Liver (tissue), 9 donors: ENCODE data around the gene NPPC. TPM values are rescaled to one million over a fixed set of nuclear protein-coding genes. Genes with fewer than 3 reads are reported as not detected.

Experiments used
- DNase-seq: peaks from one replicate; pipeline ENCODE4 v3.0.0-alpha.2; 2017; ENCODE audit warnings: low spot score
- H3K27ac ChIP-seq, 2 donors: one replicate each; pipeline ENCODE4 v1.7.0; 2013; ENCODE audit warnings: inconsistent platforms in 2 of 2, low read length in 2 of 2, control low read depth in 1 of 2, low read depth in 1 of 2, mild to moderate bottlenecking in 1 of 2
- H3K27me3 ChIP-seq, 4 donors: one replicate each; pipeline versions ENCODE4 v1.6.1 to v1.7.0; 2013; ENCODE audit warnings: low read length in 3 of 4, inconsistent platforms in 1 of 4, mild to moderate bottlenecking in 1 of 4, moderate library complexity in 1 of 4; ENCODE audit not compliant: control insufficient read depth in 4 of 4, insufficient read depth in 4 of 4
- H3K36me3 ChIP-seq, 4 donors: one replicate each; pipeline versions ENCODE4 v1.6.1 to v1.7.0; 2013; ENCODE audit warnings: low read length in 3 of 4, mild to moderate bottlenecking in 3 of 4, low read depth in 1 of 4, moderate library complexity in 1 of 4; ENCODE audit not compliant: control insufficient read depth in 4 of 4, insufficient read depth in 3 of 4
- H3K4me1 ChIP-seq, 4 donors: one replicate each; pipeline versions ENCODE4 v1.6.1 to v1.7.0; 2013; ENCODE audit warnings: low read length in 3 of 4, mild to moderate bottlenecking in 3 of 4, moderate library complexity in 1 of 4; ENCODE audit not compliant: control insufficient read depth in 4 of 4, insufficient read depth in 4 of 4
- H3K4me3 ChIP-seq, 3 donors: one replicate each; pipeline versions ENCODE4 v1.6.1 to v1.7.0; 2013; ENCODE audit warnings: low read length in 3 of 3, control low read depth in 1 of 3, low read depth in 1 of 3, mild to moderate bottlenecking in 1 of 3
- H3K9ac ChIP-seq, 2 donors: one replicate each; pipeline ENCODE4 v1.7.0; 2013; ENCODE audit warnings: low read length in 2 of 2, mild to moderate bottlenecking in 2 of 2, moderate library complexity in 2 of 2, control low read depth in 1 of 2, low read depth in 1 of 2
- H3K9me3 ChIP-seq, 4 donors: one replicate each; pipeline versions ENCODE4 v1.6.1 to v1.7.0; 2013; ENCODE audit warnings: low read length in 3 of 4; ENCODE audit not compliant: control insufficient read depth in 4 of 4
- EGR1 ChIP-seq, 2 donors: IDR thresholded peaks; 2 replicates each; pipeline ENCODE4 v1.6.1; 2016 to 2018; ENCODE audit warnings: antibody characterized with exemption in 2 of 2, low read depth in 2 of 2
- FOXA1 ChIP-seq: IDR thresholded peaks from 2 replicates; pipeline ENCODE4 v1.6.1; 2016; ENCODE audit warnings: antibody characterized with exemption
- FOXA2 ChIP-seq: IDR thresholded peaks from 2 replicates; pipeline ENCODE4 v1.6.1; 2016; ENCODE audit warnings: antibody characterized with exemption
- GABPA ChIP-seq, 2 donors: IDR thresholded peaks in 1 of 2; conservative IDR thresholded peaks in 1 of 2; 2 replicates each; pipeline ENCODE4 v1.6.1; 2016; ENCODE audit warnings: antibody characterized with exemption in 2 of 2, mild to moderate bottlenecking in 1 of 2, moderate library complexity in 1 of 2
- HNF4A ChIP-seq, 2 donors: conservative IDR thresholded peaks; 2 replicates each; pipeline ENCODE4 v1.6.1; 2016; ENCODE audit warnings: antibody characterized with exemption in 2 of 2, mild to moderate bottlenecking in 2 of 2
- HNF4G ChIP-seq: IDR thresholded peaks from 2 replicates; pipeline ENCODE4 v1.6.1; 2016; ENCODE audit warnings: antibody characterized with exemption
- JUND ChIP-seq, 2 donors: IDR thresholded peaks; 2 replicates each; pipeline ENCODE4 v1.6.1; 2016; ENCODE audit warnings: antibody characterized with exemption in 2 of 2
- NR2F2 ChIP-seq: IDR thresholded peaks from 2 replicates; pipeline ENCODE4 v1.6.1; 2016; ENCODE audit warnings: antibody characterized with exemption
- RAD21 ChIP-seq, 2 donors: IDR thresholded peaks; 2 replicates each; pipeline ENCODE4 v1.6.1; 2016; ENCODE audit warnings: antibody characterized with exemption in 2 of 2, mild to moderate bottlenecking in 2 of 2
- RXRA ChIP-seq, 2 donors: IDR thresholded peaks; 2 replicates each; pipeline ENCODE4 v1.6.1; 2017 to 2018; ENCODE audit warnings: antibody characterized with exemption in 2 of 2, mild to moderate bottlenecking in 1 of 2
- SP1 ChIP-seq: IDR thresholded peaks from 2 replicates; pipeline ENCODE4 v1.6.1; 2018; ENCODE audit warnings: antibody characterized with exemption, mild to moderate bottlenecking
- TAF1 ChIP-seq: conservative IDR thresholded peaks from 2 replicates; pipeline ENCODE4 v1.6.1; 2016; ENCODE audit warnings: antibody characterized with exemption, mild to moderate bottlenecking
- YY1 ChIP-seq: IDR thresholded peaks from 2 replicates; pipeline ENCODE4 v1.6.1; 2016; ENCODE audit warnings: antibody characterized with exemption, mild to moderate bottlenecking
- WGBS: extraction: QIAGEN DNeasy Blood & Tissue Kit; methylation state at CpG from one replicate; pipeline ENCODE4 v1.1.7; 2013; 5-methylcytosine and 5-hydroxymethylcytosine counted together
- polyA plus RNA-seq, 2 donors: library from polyadenylated mRNA; stranded (reverse) in 1 of 2; unstranded in 1 of 2; fragments of 200-250 nt in 1 of 2; fragments of >200 nt in 1 of 2; fragmentation: Nextera tagmentation in 1 of 2; extraction: Ambion mirVana in 1 of 2; gene quantifications; one replicate each; pipeline versions ENCODE4 v1.2.1 to v1.2.3, GENCODE V29; 2013 to 2015
- total RNA-seq, 2 donors: library from RNA; depleted of rRNA; stranded (reverse); fragments of >200 nt; gene quantifications; one replicate each; pipeline ENCODE4 v1.2.3, GENCODE V29; 2014
- TF ChIP-seq, protein P1 (sequence below): IDR thresholded peaks from 2 replicates; pipeline ENCODE4 v1.6.1; 2016; ENCODE audit warnings: antibody characterized with exemption
- TF ChIP-seq, protein P2 (sequence below): IDR thresholded peaks from 2 replicates; pipeline ENCODE4 v1.6.1; 2016; ENCODE audit warnings: antibody characterized with exemption, mild to moderate bottlenecking
- TF ChIP-seq, protein P3 (sequence below): IDR thresholded peaks from 2 replicates; pipeline ENCODE4 v1.6.1; 2016; ENCODE audit warnings: antibody characterized with exemption
- TF ChIP-seq, protein P4 (sequence below): fragments of 150-350 bp; IDR thresholded peaks from 2 replicates; pipeline ENCODE4 v1.5.1; 2017; ENCODE audit warnings: improper control_type of control experiment, low read depth, low read length; ENCODE audit not compliant: missing input control
- TF ChIP-seq, protein P5 (sequence below): IDR thresholded peaks from 2 replicates; pipeline ENCODE4 v1.6.1; 2016; ENCODE audit warnings: antibody characterized with exemption
- donor health status: healthy.
- donor health status: healthy.
- donor health status: healthy.
- donor health status: healthy.
- donor health status: healthy.

NPPC gene
- total and polyA plus RNA-seq, 4 donors: 0.47 TPM; not detected in 3

DNA sequence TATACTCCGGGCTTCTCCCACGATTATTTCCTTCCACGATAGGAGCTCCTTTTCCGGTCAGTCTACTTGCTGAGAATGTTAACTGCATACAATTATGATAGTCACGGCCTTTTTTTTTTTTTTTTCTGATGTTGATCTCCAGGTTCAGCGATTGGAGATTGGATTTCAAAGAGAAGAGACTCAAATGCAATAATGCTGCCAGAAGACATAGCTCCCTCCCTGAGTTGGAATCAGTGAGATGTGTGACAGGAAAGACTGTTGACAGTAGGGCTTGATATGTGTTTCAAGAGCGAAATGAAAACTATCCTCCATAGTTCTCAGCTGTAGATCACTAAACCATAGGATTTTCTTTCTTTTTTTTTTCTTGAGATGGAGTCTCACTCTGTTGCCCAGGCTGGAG is 47.0 kb downstream of the NPPC start:
- Histone ChIP-seq H3K4me1 (no peaks in the 10 kb centered on the region), H3K27ac (no peak overlapping the region), H3K9me3 (no peaks in the 10 kb centered on the region), H3K27me3 (no peaks in the 10 kb centered on the region), H3K36me3 (no peaks in the 10 kb centered on the region), H3K9ac (no peak overlapping the region), H3K4me3 (no peak overlapping the region)
- WGBS: 87% methylated on average over 7 of the region's 7 CpGs
- no peak for DNase-seq
- TF ChIP-seq RAD21 (IDR thresholded peaks at IDR 0.05): no peak
- no peak for TF ChIP-seq FOXA1
- no peak for TF ChIP-seq SP1
- TF ChIP-seq HNF4A (conservative IDR thresholded peaks at IDR 0.05): no peak
- no peak for TF ChIP-seq JUND (IDR thresholded peaks at IDR 0.05)
- TF ChIP-seq, protein P1, sequence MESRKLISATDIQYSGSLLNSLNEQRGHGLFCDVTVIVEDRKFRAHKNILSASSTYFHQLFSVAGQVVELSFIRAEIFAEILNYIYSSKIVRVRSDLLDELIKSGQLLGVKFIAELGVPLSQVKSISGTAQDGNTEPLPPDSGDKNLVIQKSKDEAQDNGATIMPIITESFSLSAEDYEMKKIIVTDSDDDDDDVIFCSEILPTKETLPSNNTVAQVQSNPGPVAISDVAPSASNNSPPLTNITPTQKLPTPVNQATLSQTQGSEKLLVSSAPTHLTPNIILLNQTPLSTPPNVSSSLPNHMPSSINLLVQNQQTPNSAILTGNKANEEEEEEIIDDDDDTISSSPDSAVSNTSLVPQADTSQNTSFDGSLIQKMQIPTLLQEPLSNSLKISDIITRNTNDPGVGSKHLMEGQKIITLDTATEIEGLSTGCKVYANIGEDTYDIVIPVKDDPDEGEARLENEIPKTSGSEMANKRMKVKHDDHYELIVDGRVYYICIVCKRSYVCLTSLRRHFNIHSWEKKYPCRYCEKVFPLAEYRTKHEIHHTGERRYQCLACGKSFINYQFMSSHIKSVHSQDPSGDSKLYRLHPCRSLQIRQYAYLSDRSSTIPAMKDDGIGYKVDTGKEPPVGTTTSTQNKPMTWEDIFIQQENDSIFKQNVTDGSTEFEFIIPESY: no peak
- no peak for TF ChIP-seq HNF4G
- no peak for TF ChIP-seq GABPA (IDR thresholded peaks at IDR 0.05 in 1 of 2, conservative IDR thresholded peaks at IDR 0.05 in 1 of 2)
- TF ChIP-seq NR2F2: no peak
- no peak for TF ChIP-seq RXRA (IDR thresholded peaks at IDR 0.05)
- TF ChIP-seq, protein P2, sequence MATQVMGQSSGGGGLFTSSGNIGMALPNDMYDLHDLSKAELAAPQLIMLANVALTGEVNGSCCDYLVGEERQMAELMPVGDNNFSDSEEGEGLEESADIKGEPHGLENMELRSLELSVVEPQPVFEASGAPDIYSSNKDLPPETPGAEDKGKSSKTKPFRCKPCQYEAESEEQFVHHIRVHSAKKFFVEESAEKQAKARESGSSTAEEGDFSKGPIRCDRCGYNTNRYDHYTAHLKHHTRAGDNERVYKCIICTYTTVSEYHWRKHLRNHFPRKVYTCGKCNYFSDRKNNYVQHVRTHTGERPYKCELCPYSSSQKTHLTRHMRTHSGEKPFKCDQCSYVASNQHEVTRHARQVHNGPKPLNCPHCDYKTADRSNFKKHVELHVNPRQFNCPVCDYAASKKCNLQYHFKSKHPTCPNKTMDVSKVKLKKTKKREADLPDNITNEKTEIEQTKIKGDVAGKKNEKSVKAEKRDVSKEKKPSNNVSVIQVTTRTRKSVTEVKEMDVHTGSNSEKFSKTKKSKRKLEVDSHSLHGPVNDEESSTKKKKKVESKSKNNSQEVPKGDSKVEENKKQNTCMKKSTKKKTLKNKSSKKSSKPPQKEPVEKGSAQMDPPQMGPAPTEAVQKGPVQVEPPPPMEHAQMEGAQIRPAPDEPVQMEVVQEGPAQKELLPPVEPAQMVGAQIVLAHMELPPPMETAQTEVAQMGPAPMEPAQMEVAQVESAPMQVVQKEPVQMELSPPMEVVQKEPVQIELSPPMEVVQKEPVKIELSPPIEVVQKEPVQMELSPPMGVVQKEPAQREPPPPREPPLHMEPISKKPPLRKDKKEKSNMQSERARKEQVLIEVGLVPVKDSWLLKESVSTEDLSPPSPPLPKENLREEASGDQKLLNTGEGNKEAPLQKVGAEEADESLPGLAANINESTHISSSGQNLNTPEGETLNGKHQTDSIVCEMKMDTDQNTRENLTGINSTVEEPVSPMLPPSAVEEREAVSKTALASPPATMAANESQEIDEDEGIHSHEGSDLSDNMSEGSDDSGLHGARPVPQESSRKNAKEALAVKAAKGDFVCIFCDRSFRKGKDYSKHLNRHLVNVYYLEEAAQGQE: no peak

DNA sequence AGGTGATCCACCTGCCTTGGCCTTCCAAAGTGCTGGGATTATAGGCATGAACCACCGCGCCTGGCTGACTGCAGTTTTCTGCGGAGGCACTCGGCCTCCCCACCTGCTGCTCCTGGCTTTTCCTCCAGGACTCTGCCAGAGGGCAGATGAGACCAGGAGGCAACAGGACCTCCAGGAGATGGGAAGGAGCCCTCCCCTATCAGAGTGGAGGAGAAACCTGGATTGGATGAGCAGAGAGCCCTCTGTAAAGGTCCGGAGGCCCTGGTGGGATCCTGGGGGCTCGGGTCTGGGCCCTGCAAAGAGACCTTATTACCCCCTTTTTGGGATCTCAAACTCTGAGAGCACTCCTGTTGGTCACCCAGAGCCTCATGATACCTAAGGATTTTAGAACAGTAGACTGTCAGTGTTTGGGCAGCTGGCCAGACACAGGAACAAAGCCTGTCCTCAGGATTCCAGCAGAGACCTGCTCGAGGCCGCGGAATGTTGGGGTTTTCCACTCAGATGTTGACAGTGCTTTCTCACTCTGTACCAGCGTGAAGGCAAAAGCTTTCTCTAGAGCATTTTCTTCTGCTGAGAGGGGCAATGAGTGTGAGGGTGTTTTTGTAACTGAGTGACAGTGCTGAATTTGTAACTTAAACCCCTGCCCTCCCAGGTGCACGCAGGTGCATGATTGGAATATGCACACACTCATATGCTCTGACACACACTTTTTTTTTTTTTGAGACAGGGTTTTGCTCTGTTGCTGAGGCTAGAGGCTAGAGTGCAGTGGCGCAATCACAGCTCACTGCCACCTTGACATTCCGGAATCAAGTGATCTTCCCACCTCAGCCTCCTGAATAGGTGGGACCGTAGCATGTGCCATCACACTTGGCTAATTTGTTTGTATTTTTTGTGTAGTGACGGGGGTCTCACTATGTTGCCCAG is 48.4 kb downstream of the NPPC start:
- Histone ChIP-seq H3K9ac (no peak overlapping the region), H3K36me3 (no peaks in the 10 kb centered on the region), H3K4me1 (no peaks in the 10 kb centered on the region), H3K27me3 (peaks cover 0 to 2% (median 0%) of the 10 kb centered on the region in 4 donors), H3K4me3 (no peak overlapping the region), H3K27ac (no peak overlapping the region), H3K9me3 (no peaks in the 10 kb centered on the region)
- no peak for DNase-seq
- 84% methylated on average over 15 of the region's 15 CpGs for WGBS
- TF ChIP-seq SP1 (no peak), HNF4A (conservative IDR thresholded peaks at IDR 0.05) (no peak), EGR1 (IDR thresholded peaks at IDR 0.05; ENCODE audit: low read depth in 2 of 2) (no peak), YY1 (no peak), FOXA2 (no peak), FOXA1 (no peak), GABPA (IDR thresholded peaks at IDR 0.05 in 1 of 2, conservative IDR thresholded peaks at IDR 0.05 in 1 of 2) (no peak), RXRA (IDR thresholded peaks at IDR 0.05) (no peak), RAD21 (IDR thresholded peaks at IDR 0.05) (no peak), TAF1 (no peak)
- TF ChIP-seq, protein P1: no peak
- TF ChIP-seq, protein P3, sequence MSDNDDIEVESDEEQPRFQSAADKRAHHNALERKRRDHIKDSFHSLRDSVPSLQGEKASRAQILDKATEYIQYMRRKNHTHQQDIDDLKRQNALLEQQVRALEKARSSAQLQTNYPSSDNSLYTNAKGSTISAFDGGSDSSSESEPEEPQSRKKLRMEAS: no peak
- TF ChIP-seq, protein P4, sequence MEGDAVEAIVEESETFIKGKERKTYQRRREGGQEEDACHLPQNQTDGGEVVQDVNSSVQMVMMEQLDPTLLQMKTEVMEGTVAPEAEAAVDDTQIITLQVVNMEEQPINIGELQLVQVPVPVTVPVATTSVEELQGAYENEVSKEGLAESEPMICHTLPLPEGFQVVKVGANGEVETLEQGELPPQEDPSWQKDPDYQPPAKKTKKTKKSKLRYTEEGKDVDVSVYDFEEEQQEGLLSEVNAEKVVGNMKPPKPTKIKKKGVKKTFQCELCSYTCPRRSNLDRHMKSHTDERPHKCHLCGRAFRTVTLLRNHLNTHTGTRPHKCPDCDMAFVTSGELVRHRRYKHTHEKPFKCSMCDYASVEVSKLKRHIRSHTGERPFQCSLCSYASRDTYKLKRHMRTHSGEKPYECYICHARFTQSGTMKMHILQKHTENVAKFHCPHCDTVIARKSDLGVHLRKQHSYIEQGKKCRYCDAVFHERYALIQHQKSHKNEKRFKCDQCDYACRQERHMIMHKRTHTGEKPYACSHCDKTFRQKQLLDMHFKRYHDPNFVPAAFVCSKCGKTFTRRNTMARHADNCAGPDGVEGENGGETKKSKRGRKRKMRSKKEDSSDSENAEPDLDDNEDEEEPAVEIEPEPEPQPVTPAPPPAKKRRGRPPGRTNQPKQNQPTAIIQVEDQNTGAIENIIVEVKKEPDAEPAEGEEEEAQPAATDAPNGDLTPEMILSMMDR: no peak
- TF ChIP-seq, protein P5, sequence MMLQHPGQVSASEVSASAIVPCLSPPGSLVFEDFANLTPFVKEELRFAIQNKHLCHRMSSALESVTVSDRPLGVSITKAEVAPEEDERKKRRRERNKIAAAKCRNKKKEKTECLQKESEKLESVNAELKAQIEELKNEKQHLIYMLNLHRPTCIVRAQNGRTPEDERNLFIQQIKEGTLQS: no peak
